ENCODE data around the gene SLC38A2.

The SLC38A2 gene

GRCh38 chr12:46358791-46359666 is 13.5 kb downstream of the SLC38A2 start:
- H3K4me3 ChIP-seq (ENCODE audit: insufficient read depth, low read length, poor library complexity, severe bottlenecking), result no peak overlapping the region
- H2AFZ ChIP-seq (ENCODE audit: low read depth, low read length, severe bottlenecking), result no peak overlapping the region
- no peak overlapping the region for H3K9ac ChIP-seq (ENCODE audit: low read length)
- H3K27ac ChIP-seq (ENCODE audit: low read depth, low read length), result no peak overlapping the region
- H3K9me3 ChIP-seq (ENCODE audit: insufficient read depth, low read length), result no peaks in the 10 kb centered on the region
- H3K79me2 ChIP-seq (ENCODE audit: insufficient read depth, low read length), result no peaks in the 10 kb centered on the region
- H3K27me3 ChIP-seq (ENCODE audit: low read length), result no peaks in the 10 kb centered on the region
- TF ChIP-seq EZH2phosphoT487 (conservative IDR thresholded peaks at IDR 0.05; ENCODE audit: low read length), result no peak
- TF ChIP-seq, protein P1, sequence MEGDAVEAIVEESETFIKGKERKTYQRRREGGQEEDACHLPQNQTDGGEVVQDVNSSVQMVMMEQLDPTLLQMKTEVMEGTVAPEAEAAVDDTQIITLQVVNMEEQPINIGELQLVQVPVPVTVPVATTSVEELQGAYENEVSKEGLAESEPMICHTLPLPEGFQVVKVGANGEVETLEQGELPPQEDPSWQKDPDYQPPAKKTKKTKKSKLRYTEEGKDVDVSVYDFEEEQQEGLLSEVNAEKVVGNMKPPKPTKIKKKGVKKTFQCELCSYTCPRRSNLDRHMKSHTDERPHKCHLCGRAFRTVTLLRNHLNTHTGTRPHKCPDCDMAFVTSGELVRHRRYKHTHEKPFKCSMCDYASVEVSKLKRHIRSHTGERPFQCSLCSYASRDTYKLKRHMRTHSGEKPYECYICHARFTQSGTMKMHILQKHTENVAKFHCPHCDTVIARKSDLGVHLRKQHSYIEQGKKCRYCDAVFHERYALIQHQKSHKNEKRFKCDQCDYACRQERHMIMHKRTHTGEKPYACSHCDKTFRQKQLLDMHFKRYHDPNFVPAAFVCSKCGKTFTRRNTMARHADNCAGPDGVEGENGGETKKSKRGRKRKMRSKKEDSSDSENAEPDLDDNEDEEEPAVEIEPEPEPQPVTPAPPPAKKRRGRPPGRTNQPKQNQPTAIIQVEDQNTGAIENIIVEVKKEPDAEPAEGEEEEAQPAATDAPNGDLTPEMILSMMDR (IDR thresholded peaks at IDR 0.05; ENCODE audit: insufficient read depth, low read length, poor library complexity, severe bottlenecking), result no peak
- H3F3A ChIP-seq (ENCODE audit: insufficient read depth), result peaks cover 4% of the 10 kb centered on the region; the same call in 1 of the 2 replicates
- H3K36me3 ChIP-seq (ENCODE audit: low read length), result peaks cover 55% of the 10 kb centered on the region
- H3K9me2 ChIP-seq (replicated peaks; ENCODE audit: insufficient read depth, low read length), result no peaks in the 10 kb centered on the region
- no peak overlapping the region for H3K4me2 ChIP-seq (ENCODE audit: low read depth, low read length, poor library complexity, severe bottlenecking)
- no peaks in the 10 kb centered on the region; the same call in 1 of the 2 replicates for H4K20me1 ChIP-seq (ENCODE audit: low read depth, low read length)

GRCh38 chr12:46358325-46358700 is 14.3 kb downstream of the SLC38A2 start:
- no peak overlapping the region for H3K4me2 ChIP-seq (ENCODE audit: low read depth, low read length, poor library complexity, severe bottlenecking)
- TF ChIP-seq, protein P1 (IDR thresholded peaks at IDR 0.05; ENCODE audit: insufficient read depth, low read length, poor library complexity, severe bottlenecking), result no peak
- TF ChIP-seq EZH2phosphoT487 (conservative IDR thresholded peaks at IDR 0.05; ENCODE audit: low read length), result no peak
- no peak overlapping the region for H3K27ac ChIP-seq (ENCODE audit: low read depth, low read length)
- no peaks in the 10 kb centered on the region for H3K9me2 ChIP-seq (replicated peaks; ENCODE audit: insufficient read depth, low read length)
- peaks cover 1% of the 10 kb centered on the region; the same call in 1 of the 2 replicates for H3F3A ChIP-seq (ENCODE audit: insufficient read depth)
- H3K9ac ChIP-seq (ENCODE audit: low read length), result no peak overlapping the region
- H3K9me3 ChIP-seq (ENCODE audit: insufficient read depth, low read length), result no peaks in the 10 kb centered on the region
- peaks cover 48% of the 10 kb centered on the region for H3K36me3 ChIP-seq (ENCODE audit: low read length)
- no peak overlapping the region for H3K4me3 ChIP-seq (ENCODE audit: insufficient read depth, low read length, poor library complexity, severe bottlenecking)
- no peaks in the 10 kb centered on the region; the same call in 1 of the 2 replicates for H4K20me1 ChIP-seq (ENCODE audit: low read depth, low read length)
- no peak overlapping the region for H2AFZ ChIP-seq (ENCODE audit: low read depth, low read length, severe bottlenecking)
- H3K79me2 ChIP-seq (ENCODE audit: insufficient read depth, low read length), result no peaks in the 10 kb centered on the region
- no peaks in the 10 kb centered on the region for H3K27me3 ChIP-seq (ENCODE audit: low read length)

- Histone ChIP-seq H4K20me1 (ENCODE audit: low read depth, low read length) (no peaks in the 10 kb centered on the region; the same call in 1 of the 2 replicates), H3K4me2 (ENCODE audit: low read depth, low read length, poor library complexity, severe bottlenecking) (no peak overlapping the region), H3K9ac (ENCODE audit: low read length) (no peak overlapping the region), H3K27me3 (ENCODE audit: low read length) (no peaks in the 10 kb centered on the region), H3K36me3 (ENCODE audit: low read length) (peaks cover 42% of the 10 kb centered on the region), H3K27ac (ENCODE audit: low read depth, low read length) (no peak overlapping the region), H2AFZ (ENCODE audit: low read depth, low read length, severe bottlenecking) (no peak overlapping the region), H3K9me2 (replicated peaks; ENCODE audit: insufficient read depth, low read length) (no peaks in the 10 kb centered on the region), H3K9me3 (ENCODE audit: insufficient read depth, low read length) (no peaks in the 10 kb centered on the region), H3K4me3 (ENCODE audit: insufficient read depth, low read length, poor library complexity, severe bottlenecking) (no peak overlapping the region), H3F3A (ENCODE audit: insufficient read depth) (no peaks in the 10 kb centered on the region), H3K79me2 (ENCODE audit: insufficient read depth, low read length) (no peaks in the 10 kb centered on the region)
- no peak for TF ChIP-seq EZH2phosphoT487 (conservative IDR thresholded peaks at IDR 0.05; ENCODE audit: low read length)
- TF ChIP-seq, protein P1 (IDR thresholded peaks at IDR 0.05; ENCODE audit: insufficient read depth, low read length, poor library complexity, severe bottlenecking), result no peak
Observed at GRCh38 chr12:46357438-46358324, 14.9 kb downstream of the SLC38A2 start.

All from SU-DHL-6 (cell line).